Sigmoid colon (tissue), 7 donors: ENCODE results near the gene LTB4R. TPM values are rescaled to one million over a fixed set of nuclear protein-coding genes. Genes with fewer than 3 reads are reported as not detected.

ENCODE experiments used
- DNase-seq: peaks from one replicate; pipeline ENCODE4 v3.0.0-alpha.2; 2019
- H3K27ac ChIP-seq, 4 donors: fragments of 200-600 bp; sonication (generic); one replicate each; pipeline ENCODE4 v1.5.1; 2016 to 2019; ENCODE audit warnings: mild to moderate bottlenecking in 1 of 4
- H3K27me3 ChIP-seq, 3 donors: fragments of 200-600 bp; sonication (generic); one replicate each; pipeline ENCODE4 v1.5.1; 2019; ENCODE audit warnings: mild to moderate bottlenecking in 1 of 3
- H3K36me3 ChIP-seq, 4 donors: fragments of 200-600 bp; sonication (generic); one replicate each; pipeline ENCODE4 v1.5.1; 2016 to 2019
- H3K4me1 ChIP-seq, 4 donors: fragments of 200-600 bp; sonication (generic); one replicate each; pipeline ENCODE4 v1.5.1; 2017 to 2019
- H3K4me3 ChIP-seq, 4 donors: fragments of 200-600 bp; sonication (generic); one replicate each; pipeline ENCODE4 v1.5.1; 2017 to 2019; ENCODE audit warnings: mild to moderate bottlenecking in 2 of 4, moderate library complexity in 1 of 4
- H3K9me3 ChIP-seq, 4 donors: fragments of 200-600 bp in 3 of 4; sonication (generic) in 3 of 4; one replicate each; pipeline versions ENCODE4 v1.5.1 to v1.6.1; 2013 to 2019
- EP300 ChIP-seq, 4 donors: sonication (generic); formaldehyde crosslinking; IDR thresholded peaks; one replicate each; pipeline ENCODE4 v1.6.1; 2017; ENCODE audit warnings: antibody characterized with exemption in 4 of 4
- POLR2A ChIP-seq, 2 donors: fragments of 450-650 bp; IDR thresholded peaks; one replicate each; pipeline ENCODE4 v1.6.1; 2016; ENCODE audit warnings: antibody characterized with exemption in 2 of 2, mild to moderate bottlenecking in 2 of 2, moderate library complexity in 2 of 2
- POLR2AphosphoS5 ChIP-seq, 4 donors: sonication (generic); formaldehyde crosslinking; IDR thresholded peaks; one replicate each; pipeline ENCODE4 v1.6.1; 2017; ENCODE audit warnings: antibody characterized with exemption in 4 of 4
- WGBS, 2 donors: extraction: QIAGEN DNeasy Blood & Tissue Kit; methylation state at CpG; one replicate each; pipeline ENCODE4 v1.1.7; 2013; 5-methylcytosine and 5-hydroxymethylcytosine counted together
- intact Hi-C: fragments of 100-400 bp; cut with DNase I; formaldehyde crosslinking; loops from one replicate; pipeline ENCODE4 v1.15.1; 2023
- polyA plus RNA-seq, 3 donors: library from polyadenylated mRNA; stranded (reverse); fragments of 200-250 nt; gene quantifications; one replicate each; pipeline ENCODE4 v1.2.3, GENCODE V29; 2013
- total RNA-seq, 4 donors: library from RNA; depleted of rRNA; stranded (reverse); fragments of >200 nt; gene quantifications; one replicate each; pipeline ENCODE4 v1.1.0, GENCODE V29; 2016
- TF ChIP-seq, protein P1 (sequence below), 4 experiments: fragments of 450-650 bp in 3 of 4; fragments of 200-600 bp in 1 of 4; IDR thresholded peaks; one replicate each; pipeline ENCODE4 v1.5.1; 2016 to 2019; ENCODE audit warnings: antibody characterized with exemption in 4 of 4, mild to moderate bottlenecking in 3 of 4, moderate library complexity in 2 of 4
- donor health status: healthy with polysubstance abuse.
- donor health status: Bipolar disorder and iron deficiency.
- donor health status: healthy.

Gene LTB4R
- total and polyA plus RNA-seq, 7 donors, result 0.60 to 9.8 (median 2.1) TPM

DNA sequence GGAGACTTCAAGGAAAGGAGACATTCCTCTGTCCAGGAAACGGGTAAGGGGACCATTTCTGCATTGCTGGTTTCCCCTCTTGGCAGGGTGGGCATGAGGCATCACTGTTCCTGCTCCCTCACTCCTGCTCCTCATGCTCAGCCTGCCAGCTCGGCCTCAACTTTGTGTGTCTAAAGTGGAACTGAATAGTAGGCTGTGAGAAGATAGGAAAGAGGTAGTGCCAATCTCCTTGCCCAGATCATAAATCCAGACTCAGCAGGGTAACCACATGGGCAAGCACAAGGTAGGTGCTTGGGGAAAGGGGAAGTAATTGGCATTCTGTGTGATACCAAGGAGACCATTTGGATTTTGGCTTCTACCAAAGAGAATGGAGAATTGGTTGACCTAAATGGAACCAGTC is 2.6 kb downstream of the LTB4R start:
- WGBS, 2 donors, result 66 to 91% methylated on average over 2 of the region's 2 CpGs
- no peaks in the 10 kb centered on the region for H3K9me3 ChIP-seq
- H3K4me3 ChIP-seq, result no peak overlapping the region
- H3K27ac ChIP-seq, result peak overlapping the region in 1 of 4 donors; percentile 81
- TF ChIP-seq EP300 (IDR thresholded peaks at IDR 0.05), result no peak
- TF ChIP-seq, protein P1, sequence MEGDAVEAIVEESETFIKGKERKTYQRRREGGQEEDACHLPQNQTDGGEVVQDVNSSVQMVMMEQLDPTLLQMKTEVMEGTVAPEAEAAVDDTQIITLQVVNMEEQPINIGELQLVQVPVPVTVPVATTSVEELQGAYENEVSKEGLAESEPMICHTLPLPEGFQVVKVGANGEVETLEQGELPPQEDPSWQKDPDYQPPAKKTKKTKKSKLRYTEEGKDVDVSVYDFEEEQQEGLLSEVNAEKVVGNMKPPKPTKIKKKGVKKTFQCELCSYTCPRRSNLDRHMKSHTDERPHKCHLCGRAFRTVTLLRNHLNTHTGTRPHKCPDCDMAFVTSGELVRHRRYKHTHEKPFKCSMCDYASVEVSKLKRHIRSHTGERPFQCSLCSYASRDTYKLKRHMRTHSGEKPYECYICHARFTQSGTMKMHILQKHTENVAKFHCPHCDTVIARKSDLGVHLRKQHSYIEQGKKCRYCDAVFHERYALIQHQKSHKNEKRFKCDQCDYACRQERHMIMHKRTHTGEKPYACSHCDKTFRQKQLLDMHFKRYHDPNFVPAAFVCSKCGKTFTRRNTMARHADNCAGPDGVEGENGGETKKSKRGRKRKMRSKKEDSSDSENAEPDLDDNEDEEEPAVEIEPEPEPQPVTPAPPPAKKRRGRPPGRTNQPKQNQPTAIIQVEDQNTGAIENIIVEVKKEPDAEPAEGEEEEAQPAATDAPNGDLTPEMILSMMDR (IDR thresholded peaks at IDR 0.05), result no peak
- TF ChIP-seq POLR2A (IDR thresholded peaks at IDR 0.05), result no peak
- no peak for TF ChIP-seq POLR2AphosphoS5 (IDR thresholded peaks at IDR 0.05)
- peaks cover 0 to 38% (median 34%) of the 10 kb centered on the region in 4 donors for H3K4me1 ChIP-seq
- no peak for DNase-seq
- no peaks in the 10 kb centered on the region for H3K36me3 ChIP-seq
- intact Hi-C loops, result no loop called here
- H3K27me3 ChIP-seq, result peaks cover 5 to 40% (median 31%) of the 10 kb centered on the region in 3 donors

- no peaks in the 10 kb centered on the region for H3K36me3 ChIP-seq
- H3K27me3 ChIP-seq, result peaks cover 5 to 46% (median 37%) of the 10 kb centered on the region in 3 donors
- no peak overlapping the region for H3K4me3 ChIP-seq
- peak overlapping the region in 1 of 4 donors; percentile 25 for H3K27ac ChIP-seq
- 74 to 77% methylated on average over 5 of the region's 5 CpGs for WGBS, 2 donors
- H3K9me3 ChIP-seq, result no peaks in the 10 kb centered on the region
- TF ChIP-seq POLR2A (IDR thresholded peaks at IDR 0.05), result no peak
- TF ChIP-seq EP300 (IDR thresholded peaks at IDR 0.05), result no peak
- TF ChIP-seq, protein P1 (IDR thresholded peaks at IDR 0.05), result no peak
- no peak for TF ChIP-seq POLR2AphosphoS5 (IDR thresholded peaks at IDR 0.05)
- intact Hi-C loops, result no loop called here
- peaks cover 0 to 33% (median 31%) of the 10 kb centered on the region in 4 donors for H3K4me1 ChIP-seq
- no peak for DNase-seq
Observed at GRCh38 chr14:24314377-24315193, 3.3 kb downstream of the LTB4R start.

DNA sequence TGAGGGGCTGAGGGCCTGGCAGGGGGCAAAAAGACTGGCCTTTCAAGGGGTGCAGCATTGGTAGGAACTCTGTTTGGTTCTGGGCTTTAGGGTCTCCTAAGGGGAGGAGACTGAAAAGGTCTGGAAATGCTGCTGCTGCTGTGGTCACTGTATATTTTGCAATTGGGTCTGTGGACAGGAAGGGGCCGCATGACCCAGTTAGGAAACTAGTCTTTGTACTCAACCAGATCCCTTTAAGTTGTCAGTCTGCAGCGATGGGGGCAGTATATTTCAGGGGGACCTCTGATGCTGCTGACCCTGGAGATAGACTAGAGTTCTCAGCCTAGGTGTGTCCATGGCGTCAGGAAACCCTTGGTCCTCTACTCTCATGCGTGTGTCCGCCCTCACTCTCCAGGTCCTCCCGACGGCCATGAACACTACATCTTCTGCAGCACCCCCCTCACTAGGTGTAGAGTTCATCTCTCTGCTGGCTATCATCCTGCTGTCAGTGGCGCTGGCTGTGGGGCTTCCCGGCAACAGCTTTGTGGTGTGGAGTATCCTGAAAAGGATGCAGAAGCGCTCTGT is 4.0 kb downstream of the LTB4R start:
- intact Hi-C loops, result no loop called here
- Histone ChIP-seq H3K4me3 (no peak overlapping the region), H3K27me3 (peaks cover 5 to 54% (median 38%) of the 10 kb centered on the region in 3 donors), H3K27ac (peak overlapping the region in 3 of 4 donors; percentile 17 to 52 (median 25)), H3K9me3 (no peaks in the 10 kb centered on the region), H3K36me3 (no peaks in the 10 kb centered on the region), H3K4me1 (peaks cover 0 to 26% (median 24%) of the 10 kb centered on the region in 4 donors)
- TF ChIP-seq, protein P1 (IDR thresholded peaks at IDR 0.05), result no peak
- TF ChIP-seq POLR2AphosphoS5 (IDR thresholded peaks at IDR 0.05) (no peak), EP300 (IDR thresholded peaks at IDR 0.05) (no peak), POLR2A (IDR thresholded peaks at IDR 0.05) (no peak)
- WGBS, 2 donors, result 54 to 86% methylated on average over 10 of the region's 10 CpGs
- no peak for DNase-seq

- Histone ChIP-seq H3K4me1 (peaks cover 0 to 19% (median 17%) of the 10 kb centered on the region in 4 donors), H3K9me3 (no peaks in the 10 kb centered on the region), H3K27me3 (peaks cover 5 to 57% (median 38%) of the 10 kb centered on the region in 3 donors), H3K4me3 (no peak overlapping the region), H3K27ac (peak overlapping the region in 3 of 4 donors; percentile 1 to 52 (median 17)), H3K36me3 (no peaks in the 10 kb centered on the region)
- no peak for DNase-seq
- intact Hi-C loops, result no loop called here
- 17 to 64% methylated on average over 70 of the region's 70 CpGs for WGBS, 2 donors
- peak in 2 of 4 donors; percentile 8 to 27 for TF ChIP-seq POLR2AphosphoS5 (IDR thresholded peaks at IDR 0.05)
- TF ChIP-seq, protein P1 (IDR thresholded peaks at IDR 0.05), result no peak
Observed at GRCh38 chr14:24315807-24316596, 4.7 kb downstream of the LTB4R start.
